T-helper 1 cell treated with Interleukin-12 subunit alpha and Interleukin-12 subunit beta and Interleukin-4 antibody, amounts not matched to agents 30 ng/mL and 1 ng/mL, for 36 hours (primary cell): Measurements from ENCODE around the gene MYO15B. TPM values are rescaled to one million over a fixed set of nuclear protein-coding genes. Genes with fewer than 3 reads are reported as not detected.
"Not testable (repeated sequence)": the region's sequence is repeated elsewhere in the genome, so short reads cannot be mapped to it uniquely, and the experiment has no call there.

Source experiments
- intact Hi-C: fragments of 100-400 bp; cut with micrococcal nuclease; formaldehyde crosslinking; loops from one replicate; pipeline ENCODE4 v1.15.1; 2024
- total RNA-seq: library from RNA; stranded (reverse); gene quantifications from 2 replicates; pipeline ENCODE4 v1.2.3, GENCODE V29; 2022

Gene MYO15B
- total RNA-seq, 1 donor from 2014 or later, result 48.4 TPM

DNA sequence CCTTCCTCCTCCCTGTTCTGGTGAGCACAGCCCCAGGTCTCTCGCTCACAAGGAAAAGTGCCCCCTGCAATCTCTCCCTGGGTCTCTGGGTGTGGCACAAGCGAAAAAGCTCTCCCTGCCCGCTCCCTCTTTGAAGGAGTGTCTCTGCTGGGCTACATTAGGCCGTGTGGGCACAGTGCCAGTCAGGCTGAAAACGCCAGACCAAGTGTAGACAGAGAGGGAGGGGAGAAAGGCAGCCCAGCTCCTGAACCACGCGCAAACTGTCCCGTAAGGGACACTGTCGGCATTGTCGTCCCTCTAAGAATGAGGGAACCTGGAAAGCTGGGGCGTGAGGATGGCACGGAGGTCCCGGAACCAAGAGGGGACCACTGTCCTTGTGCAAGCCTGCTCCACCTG lies 49.5 kb downstream of the MYO15B start:
- intact Hi-C loops, result no loop called here

DNA sequence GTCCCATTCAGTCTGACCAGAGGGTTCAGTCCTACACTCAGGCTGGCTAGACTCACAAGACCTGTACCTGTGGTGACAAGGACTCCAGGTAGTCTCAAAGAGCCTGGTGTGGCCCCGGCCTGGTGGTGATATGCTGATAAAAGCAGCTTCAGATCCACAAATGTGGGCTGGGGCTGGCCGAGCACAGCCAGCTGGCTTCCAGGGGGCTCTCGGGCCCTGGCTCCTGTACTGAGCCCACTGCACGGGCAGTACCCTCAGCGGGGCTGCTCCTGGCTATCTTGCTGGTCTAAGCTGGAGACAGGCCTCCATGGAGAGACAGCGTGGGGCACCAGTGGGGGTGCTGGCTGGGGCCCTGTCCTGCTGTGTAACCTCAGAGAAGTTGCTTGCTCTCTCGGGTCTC lies 50.0 kb downstream of the MYO15B start:
- intact Hi-C loops, result no loop called here

DNA sequence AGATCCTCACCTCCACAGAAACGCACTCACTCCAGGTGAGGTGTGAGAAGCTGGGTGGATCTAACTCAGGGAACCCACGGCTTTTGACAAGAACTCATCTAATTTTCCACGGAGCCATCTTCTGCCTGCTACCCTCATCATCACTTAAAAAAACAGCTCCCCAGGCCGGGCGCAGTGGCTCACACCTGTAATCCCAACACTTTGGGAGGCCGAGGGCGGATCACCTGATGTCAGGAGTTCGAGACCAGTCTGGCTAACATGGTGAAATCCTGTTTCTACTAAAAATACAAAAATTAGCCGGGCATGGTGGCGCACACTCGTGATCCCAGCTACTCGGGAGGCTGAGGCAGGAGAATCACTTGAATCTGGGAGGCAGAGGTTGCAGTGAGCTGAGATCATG lies 50.4 kb downstream of the MYO15B start:
- intact Hi-C loops, result not testable (repeated sequence)

DNA sequence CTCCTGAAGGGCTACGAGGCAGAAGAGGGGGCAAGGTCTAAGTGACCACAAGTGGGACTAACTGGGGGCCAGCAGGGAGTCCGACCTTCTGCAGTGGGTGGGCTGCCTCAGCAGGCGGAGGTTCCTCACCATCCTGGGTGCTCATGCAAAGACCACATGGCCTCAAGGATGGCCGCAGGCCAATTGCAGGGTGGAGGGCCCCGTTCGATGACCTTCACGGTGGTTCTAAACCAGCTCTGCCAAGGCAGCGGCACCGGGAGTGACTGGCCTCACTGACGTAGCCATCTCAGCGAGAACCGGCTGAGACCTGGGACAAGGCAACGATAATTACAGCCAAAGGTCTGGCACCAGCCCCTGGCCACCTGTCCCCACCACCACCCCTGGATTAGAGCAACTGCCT lies 51.3 kb downstream of the MYO15B start:
- intact Hi-C loops, result no loop called here

DNA sequence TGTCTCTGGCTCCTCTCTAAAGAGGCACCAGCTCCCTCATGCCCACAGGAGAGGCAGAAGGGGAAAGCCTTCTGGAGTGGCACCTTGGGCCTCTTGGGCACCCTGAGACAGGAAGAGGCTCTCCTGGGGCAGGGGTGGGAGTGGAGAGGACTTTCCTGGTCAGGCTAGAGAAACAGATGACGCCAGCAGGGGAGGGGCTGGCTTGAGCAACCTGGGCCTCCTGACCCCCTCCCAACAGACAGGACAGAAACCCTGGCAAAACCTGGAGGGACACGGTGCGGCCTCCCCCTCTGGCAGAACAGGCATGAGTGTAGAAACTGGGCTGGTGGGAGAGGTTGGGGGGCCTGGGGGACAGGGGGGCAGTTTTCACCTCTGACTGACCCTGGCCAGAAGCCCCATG lies 51.7 kb downstream of the MYO15B start:
- intact Hi-C loops, result no loop called here

DNA sequence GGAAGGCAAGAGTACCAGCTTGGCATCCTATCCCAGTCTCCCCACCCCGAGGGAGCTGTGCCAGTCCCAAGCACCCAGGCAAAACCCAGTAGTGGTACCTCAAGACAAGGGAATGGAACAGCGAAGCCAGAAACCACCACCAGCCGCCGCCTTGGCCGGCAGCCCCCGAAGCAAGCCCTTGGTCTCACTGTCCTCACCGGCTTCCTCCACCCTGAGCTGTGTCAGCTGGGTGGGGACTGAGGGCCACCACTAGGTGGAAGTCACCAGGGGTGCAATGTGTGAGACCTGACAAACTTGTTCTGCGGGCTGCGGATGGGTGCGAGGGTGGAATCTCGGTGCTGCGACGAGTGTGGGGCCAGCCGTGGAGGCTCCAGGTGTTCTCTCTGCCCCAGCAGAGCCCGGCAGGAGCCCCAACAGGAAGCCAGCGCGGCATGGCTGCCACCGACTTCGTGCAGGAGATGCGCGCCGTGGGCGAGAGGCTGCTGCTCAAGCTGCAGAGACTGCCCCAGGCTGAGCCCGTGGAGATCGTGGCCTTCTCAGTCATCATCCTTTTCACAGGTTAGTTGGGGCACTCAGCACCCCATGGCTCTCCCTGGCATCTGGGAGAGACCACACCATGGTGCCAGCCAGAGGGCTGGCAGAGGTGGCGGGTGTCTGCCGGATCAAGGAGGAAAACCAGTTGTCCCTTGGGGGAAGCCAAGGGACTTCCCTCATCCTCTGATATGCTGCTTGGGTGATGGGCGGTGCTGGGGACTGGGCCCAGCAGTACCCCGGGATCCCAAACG lies 52.4 kb downstream of the MYO15B start:
- intact Hi-C loops, result no loop called here

DNA sequence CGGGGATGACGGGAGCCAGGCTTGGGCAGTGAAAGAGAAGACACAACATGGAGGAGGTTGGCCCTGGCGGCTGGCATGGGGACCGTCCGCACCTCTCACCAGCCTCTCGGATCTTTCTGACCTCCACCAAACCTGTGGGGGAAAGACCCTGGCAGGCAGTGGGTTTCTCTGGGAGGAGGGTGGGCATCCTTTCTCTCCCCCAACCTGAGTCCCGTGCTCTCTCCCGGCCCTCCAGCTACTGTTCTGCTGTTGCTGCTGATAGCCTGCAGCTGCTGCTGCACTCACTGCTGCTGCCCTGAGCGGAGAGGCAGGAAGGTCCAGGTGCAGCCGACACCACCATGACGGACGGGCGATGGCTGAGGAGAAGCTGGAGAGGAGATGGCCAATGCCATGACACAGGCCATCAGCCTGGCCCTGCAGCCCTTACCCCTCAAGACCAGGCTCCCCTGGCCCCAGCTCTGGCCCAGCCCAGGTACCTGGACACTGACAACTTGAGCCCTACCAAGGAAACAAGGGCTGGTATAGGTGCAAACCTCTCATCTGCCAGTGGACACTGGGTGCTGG lies 53.0 kb downstream of the MYO15B start:
- intact Hi-C loops, result no loop called here

DNA sequence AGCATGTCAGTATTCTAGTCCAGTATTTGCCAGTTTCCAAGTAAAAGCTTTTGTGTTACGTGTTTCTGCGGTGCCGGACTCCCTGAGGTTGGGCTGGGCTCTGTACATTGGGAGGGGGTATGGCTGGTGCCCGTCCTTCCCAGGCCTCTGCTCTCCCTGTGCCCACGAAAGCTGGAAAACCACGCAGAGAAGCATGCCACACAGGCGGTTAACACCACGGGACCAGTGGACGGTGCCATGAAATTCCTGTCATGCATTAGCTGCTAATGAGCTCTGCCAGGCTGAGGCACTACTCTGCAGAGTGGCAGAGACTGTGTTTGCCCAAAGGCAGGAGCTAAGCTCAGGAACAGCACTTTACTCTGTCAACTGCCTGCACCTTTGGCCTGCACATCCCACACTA lies 53.7 kb downstream of the MYO15B start:
- intact Hi-C loops, result no loop called here

DNA sequence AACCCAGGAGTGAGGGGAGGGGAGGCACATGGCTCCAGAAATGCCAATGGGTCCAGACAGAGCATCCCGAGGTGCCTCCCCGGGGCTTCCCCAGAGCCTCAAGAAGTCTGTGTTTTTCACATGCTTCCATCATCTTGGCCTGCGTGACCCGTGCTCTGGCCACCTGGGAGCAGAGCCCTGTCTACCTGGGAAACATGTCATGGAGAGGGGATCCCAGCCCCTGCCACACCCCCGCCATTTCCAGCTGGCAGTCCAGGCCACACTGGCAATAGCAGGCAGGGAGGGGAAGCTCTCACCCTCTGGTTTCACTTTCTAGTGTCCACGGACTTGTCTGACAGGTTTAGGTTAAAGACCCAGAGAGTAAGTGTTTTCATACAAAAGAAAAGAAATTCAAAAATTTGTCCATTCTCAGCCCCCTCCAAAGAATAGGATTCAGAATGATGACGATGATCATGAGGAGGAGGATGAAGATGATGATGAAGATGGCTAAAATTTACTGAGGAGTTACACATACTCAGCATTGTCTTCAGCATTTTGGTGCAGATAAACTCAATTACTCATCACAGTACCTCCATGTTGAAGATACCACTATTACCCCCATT lies 54.7 kb downstream of the MYO15B start:
- intact Hi-C loops, result no loop called here

DNA sequence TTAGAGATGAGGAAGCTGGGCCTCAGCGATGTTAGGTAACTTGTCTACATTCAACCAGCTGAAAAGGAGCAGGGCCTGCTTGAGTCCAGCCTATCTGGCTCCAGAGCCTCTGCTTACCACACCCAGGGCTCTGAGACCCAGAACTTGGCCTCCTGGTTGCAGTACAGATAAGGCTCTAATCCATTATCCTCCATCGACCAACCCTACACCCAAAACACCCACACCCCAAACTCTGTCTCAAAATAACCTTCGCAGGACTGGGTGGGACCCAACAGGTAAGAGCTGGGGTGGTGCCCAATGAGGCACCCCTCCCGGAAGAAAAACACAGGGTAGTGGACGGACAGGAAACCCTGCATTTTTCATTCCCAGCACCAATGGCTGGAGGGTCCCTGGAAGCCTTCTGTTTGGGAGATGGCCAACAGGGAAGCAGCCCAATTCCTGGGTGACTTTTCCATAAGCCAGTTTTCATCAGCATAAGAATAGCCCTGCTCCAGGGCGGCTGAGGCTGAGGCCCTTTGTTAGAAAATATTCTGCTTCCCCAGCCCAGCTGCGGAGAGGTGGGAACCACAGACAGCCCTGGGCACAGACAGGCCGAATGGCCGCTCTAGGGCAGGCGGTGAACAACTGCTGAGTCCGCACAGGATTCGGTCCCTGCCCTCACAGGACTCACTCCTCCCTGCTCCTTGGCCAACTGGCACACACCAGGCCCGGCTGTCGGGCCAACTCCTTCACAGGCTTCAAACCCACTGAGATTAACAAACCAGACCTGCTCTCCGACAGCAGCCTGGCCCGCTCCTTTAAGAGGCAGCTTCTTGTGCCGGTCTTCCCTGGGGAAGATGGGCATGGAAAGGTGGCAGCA lies 55.4 kb downstream of the MYO15B start:
- intact Hi-C loops, result no loop called here

DNA sequence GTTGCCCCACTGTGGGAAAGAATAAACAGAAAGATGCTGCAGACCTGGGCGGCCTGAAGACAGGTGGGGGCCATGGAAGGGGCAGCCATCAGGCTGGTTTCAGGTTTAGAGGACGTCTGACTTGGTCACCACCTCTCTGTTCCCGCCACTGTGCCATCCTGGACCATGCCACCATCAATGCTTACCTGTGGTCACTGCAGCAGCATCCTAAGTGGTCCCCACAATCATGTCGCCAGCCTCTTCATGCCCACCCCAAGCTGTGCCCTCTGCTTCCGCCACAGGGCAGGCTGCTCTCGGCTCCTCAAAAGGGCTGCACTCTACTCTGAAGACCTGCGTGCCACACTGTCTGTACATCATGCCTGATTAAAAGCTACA lies 56.0 kb downstream of the MYO15B start:
- intact Hi-C loops, result no loop called here

DNA sequence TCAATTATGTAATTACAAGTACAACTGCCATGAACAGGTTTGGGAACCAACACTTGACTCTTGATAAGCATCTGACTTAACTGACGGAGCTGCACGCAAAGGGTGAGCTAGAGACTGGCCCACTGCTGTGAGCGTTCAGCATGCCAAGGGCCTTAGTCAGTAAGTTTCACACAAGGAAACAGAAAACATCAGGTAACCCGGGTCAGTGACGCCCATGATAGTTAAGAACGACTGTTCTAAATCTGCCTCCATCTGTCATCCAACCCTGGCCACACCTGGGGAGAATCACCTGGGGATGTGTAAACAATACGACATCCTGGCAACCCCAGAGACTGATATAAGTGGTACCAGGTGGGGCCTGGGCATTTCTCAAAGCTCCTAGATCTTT lies 57.9 kb downstream of the MYO15B start:
- intact Hi-C loops, result no loop called here

DNA sequence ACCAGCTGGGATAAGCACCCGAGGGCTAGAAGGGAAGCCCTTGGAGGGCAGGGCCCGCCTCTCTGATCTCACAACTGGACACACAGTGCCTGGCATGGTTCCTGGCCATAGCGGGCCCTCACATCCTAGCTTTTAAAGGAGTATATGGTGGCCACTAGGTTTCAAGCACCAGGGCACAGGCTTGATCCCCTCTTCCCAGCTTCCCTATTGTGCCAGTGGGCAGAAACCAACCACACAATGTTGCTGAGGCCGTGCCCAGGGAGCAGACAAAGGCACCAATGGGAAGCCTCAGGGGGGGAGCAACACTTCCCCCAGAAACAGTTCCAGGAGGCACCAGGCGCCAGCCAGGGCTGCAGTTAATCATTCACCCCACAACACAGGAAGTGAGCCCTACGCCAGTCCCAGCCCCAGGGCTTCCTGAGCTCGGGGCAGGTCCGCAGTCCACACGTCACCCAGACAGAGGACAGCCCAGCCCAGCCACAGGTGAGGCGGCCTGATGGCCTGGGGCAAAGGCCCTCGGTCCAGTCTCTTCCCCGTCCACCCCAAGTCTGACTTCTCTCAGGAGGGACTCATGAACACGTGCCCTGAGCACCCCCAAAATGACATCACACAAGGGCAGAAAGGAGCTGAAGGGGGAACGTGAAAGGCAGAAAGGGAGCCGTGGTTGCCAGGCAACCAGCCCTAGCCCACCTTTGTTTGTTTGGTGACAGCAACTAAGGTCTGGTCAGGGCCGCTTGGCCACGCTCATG lies 58.5 kb downstream of the MYO15B start:
- intact Hi-C loops, result no loop called here

DNA sequence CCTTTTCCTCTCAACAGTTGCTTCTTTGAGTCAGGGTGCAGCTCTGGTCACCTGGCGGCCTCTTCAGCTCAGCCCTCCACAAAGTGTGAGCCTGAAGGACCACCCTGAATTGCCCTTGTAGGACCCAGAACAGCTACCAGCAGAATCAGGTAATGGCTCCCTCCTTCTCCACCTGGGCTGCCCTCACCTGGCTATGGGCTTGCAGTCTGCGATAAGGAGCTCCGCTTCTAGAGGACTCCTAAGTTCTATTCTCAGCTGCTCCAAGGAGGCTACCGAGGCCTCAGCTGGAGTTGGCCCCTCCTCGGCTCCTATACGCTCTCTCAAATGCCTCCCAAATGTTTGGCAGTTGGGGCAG lies 59.0 kb downstream of the MYO15B start:
- intact Hi-C loops, result no loop called here

DNA sequence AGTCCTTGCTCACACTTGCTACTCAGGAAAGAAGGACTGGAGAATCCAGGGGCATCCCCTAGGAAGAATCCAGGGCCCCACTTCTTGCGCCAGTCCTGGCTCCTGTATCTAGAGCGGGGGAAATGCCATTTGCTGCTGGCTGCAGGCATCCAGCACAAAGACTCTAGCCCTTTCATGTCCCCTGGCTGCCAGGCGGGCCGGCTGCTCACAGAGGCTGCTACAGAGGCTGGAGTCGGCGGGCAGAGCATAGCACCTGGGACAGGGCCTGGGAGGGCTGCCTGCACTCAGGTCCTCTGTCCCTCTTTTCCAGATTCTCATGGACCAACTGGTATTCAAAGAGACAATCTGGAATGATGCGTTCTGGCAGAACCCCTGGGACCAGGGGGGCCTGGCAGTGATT lies 59.5 kb downstream of the MYO15B start:
- intact Hi-C loops, result no loop called here

DNA sequence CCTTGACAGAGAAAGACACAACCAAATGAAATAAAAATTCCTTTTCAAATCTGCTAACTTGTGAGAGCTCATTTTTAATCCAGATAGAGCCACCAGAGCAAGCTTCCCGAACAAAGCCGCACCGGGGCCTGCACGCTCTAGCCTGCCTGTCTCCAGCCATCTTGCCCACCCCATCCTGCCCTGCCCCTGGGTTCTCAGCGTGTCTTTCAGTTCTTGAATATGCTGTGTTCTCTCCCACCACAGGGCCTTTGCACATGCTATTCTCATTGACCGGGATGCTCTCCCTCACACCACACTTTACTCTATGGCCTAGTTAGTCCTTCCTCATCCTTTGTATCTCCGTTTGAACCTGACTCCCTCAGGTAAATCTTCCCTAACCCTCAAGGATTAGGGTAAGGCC lies 60.3 kb downstream of the MYO15B start:
- intact Hi-C loops, result no loop called here

DNA sequence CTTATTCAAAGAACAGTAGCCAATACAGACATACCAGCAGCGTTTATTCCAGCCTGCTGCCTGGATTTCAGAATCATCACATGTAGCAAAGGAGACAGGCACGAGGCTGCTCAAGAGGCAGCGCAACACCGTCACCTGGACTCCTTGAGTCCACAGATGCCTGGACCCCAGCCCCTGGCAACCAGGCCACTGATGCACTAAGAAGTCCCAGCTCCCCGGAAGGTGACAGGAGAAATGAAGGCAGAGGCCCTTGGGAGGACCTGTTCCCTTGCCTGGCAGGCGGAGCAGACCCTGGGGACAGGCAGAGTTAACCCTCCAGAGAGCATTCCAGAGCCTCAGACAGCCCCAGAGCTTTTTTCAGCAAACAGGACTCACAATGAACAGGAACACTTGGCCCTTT lies 62.1 kb downstream of the MYO15B start:
- intact Hi-C loops, result no loop called here

DNA sequence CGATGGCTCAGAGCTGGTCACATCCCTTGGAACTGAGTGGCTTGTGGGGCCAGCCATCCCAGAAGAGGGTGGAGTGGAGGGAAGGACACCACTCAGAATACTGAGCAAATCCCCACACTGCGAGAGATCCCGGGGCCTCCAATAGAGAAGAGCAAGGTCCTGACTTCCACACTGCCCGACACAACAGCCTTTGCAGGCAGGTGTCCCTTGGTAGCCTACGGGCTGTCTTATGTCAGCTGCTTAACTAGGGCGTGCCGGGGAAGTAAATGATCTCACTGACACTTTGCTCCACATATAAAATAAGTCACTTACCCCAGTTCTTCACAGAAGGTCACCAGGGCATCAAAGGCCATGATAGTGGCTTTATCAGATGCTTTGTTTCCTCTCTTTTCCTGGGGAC lies 63.3 kb downstream of the MYO15B start:
- intact Hi-C loops, result no loop called here

DNA sequence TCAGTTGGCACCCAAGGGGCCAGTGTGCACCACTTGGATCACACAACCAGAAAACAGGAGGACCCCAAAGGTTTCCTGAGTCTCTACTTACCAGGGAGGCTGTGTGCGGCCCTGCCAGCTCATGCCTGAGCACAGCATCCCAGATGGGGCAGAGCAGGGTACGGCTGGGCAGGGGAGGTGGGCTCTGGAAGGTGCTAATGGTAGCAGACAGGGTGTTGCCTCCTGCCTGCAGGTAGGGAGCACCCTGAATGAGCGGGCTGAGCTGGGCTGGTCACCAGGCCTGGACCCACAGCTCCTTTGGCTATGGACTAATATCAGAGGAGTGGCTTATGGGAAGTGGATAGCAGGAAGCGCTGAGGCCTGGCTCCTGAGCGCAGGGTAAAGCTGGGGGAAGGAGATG lies 64.7 kb downstream of the MYO15B start:
- intact Hi-C loops, result no loop called here

DNA sequence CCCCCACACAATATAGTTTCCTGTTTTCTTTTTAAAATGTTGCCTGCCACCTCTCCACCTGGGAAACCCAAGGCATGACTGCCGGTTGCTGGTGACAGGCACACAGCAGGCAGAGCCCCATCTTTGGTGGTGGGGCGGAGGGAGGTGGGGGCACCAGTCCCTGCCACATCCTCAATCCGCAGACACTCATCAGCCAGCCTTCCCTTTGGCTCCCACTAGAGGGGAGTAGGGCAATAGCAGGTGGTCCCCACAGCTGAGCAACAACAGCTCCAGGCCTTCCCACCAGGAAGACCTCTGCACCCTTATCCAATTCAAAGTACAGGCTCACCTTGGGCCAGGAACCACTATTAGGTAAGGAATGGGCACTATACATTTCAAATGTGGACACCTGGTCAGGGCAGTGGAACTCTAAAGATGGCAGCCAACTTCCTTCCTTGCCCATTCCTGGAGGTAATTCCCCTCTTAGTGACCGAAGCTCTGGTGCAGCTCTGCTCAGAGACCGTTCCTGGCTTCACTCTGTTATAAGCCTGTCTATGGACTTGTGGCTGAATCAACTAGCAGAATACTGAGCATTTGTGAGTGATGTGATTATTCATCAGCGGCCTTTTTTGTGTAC lies 65.4 kb downstream of the MYO15B start:
- intact Hi-C loops, result no loop called here

DNA sequence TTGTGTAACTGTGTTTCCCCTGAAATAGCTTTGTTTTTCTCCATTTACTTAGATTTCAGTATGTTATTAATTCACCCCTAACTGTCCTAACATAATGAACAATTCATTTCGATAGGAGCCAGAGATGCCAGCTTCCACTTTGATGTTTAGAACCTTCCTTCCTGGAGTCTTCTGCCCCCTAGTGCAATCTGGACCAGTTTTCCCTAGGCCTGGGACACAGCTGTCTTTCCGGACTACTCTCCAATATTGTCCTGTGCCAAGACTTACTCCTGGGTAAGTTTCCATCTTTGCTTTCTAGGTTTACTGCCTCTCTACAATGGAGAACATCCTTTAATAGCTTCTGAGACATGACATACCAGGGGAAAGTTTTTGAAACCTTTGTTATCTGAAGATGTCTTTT lies 66.6 kb downstream of the MYO15B start:
- intact Hi-C loops, result no loop called here
